GM15510 (cell line): Measurements from ENCODE around the gene RIN2.

Experiments
- POLR2A ChIP-seq: IDR thresholded peaks from 3 replicates; pipeline ENCODE4 v1.6.1; 2011; ENCODE audit warnings: borderline replicate concordance; ENCODE audit not compliant: insufficient read length; ENCODE audit errors: extremely low read depth

The RIN2 gene

GRCh38 chr20:19769507-19769906, 11.4 kb downstream of the RIN2 start:
- TF ChIP-seq POLR2A: no peak

- TF ChIP-seq POLR2A: no peak
Observed at GRCh38 chr20:19770375-19770774, 12.3 kb downstream of the RIN2 start.

DNA sequence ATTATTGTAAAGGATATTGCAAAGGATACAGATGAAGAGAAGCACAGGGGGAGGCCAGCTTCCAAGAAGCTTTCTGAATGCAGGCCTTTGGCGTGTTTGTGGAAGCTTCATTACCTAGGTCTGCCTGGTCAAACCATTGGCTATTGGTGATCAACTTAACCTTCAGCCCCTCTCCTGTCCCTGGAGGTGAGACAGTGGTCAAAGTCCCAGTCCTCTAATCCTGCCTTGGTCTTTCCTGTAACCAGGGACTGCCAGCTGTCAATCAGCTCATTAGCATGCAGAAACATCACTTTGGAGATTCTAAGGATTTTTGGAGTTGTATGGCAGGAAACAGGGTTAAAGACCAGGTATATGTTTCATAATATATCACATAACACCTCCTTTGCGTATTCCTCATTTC, 13.0 kb downstream of the RIN2 start:
- TF ChIP-seq POLR2A: no peak

DNA sequence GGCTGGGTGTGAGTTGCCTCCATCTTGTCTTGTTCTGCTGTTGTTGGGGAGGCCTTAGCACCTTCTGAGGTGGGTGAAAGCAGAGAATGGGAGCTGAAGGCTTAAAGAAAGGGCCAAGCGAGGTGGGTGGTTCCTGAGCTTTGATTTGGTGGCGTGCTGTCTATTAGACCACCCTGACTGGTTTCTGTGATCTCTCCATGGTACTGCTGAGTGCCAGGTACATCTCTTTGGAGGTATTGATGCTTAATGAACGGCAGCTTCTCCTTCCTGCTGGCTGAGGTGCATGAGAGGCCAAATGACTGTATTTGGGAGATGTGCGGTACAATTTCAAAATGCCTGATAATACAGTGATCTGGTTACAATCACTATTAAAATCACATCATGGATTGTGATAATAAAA, 15.4 kb downstream of the RIN2 start:
- no peak for TF ChIP-seq POLR2A

DNA sequence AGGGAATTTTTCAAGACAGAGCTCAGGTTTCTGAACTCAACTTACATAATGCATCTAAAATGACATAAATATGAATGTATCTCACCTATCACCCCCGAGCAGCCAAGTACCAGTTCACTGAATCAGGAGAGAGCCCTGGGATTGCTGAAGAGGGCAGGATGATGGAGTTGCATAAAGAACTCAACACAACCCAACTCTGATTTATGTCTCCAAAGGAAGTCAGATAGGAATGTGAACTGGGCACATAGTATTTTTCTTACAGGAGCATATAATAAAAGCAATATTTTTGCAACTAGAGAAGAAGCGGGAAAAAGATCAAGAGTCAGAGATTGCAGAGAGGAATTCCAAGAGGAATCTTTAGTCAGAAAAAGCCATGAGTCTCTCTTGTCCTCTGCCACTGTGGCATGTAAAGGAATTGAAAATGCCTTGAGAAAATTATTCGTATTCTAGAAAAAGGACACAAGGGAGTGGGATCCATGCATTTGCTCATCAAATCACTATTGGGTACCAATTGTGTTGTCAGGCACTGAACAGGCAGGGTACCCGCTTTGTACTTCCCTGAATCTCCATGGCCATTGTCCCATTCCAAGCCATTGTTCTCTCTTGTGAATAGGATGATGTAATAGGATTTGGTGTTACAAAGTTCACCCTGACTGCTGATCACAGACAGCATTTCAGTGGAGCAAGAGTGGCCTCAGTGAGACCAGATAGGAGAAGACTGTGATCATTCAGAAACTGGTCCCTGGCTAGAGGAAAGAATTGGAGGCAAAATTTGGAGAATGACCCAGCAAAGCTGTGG, 16.3 kb downstream of the RIN2 start:
- no peak for TF ChIP-seq POLR2A

DNA sequence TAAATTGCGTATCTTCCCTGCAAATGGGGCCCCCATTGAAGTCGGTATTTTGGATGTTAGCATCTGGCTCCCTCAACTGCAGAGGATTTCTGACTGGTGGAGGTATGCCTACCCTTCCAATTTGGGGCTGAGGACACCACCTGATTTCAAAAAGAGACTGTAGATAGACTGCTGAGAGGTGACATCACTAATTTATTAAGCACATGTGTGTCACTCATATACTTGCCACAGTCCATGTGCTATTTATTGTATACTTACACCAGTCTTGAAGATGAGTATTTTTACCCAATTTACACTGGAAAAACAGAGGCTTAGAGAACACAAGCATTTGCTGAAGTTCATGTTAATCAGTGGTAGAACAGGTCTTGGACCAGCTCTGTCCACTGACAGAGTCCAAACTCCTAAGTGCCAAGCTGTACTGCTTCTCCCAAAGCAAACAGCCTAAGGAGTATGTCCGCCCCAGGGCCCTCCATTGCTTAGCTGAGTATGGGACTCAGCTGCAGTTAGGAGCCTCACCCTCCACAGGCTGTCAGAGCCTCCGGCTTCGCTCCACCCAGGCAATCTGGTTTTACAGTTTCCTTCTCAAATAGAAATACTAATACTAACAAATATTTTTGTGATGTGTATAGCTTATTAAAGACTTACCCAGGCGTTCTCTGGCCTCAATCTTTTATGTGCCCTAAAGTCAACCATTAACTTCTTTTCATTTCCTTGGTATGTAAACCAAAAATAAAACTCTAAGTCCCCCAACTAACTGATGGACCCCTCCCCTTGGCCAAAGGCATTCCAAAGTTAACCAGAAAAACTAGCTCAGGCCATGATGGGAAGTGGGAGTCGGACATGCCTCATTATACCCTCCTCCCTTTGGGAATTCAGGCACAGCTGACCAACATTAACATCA, 17.5 kb downstream of the RIN2 start:
- no peak for TF ChIP-seq POLR2A

DNA sequence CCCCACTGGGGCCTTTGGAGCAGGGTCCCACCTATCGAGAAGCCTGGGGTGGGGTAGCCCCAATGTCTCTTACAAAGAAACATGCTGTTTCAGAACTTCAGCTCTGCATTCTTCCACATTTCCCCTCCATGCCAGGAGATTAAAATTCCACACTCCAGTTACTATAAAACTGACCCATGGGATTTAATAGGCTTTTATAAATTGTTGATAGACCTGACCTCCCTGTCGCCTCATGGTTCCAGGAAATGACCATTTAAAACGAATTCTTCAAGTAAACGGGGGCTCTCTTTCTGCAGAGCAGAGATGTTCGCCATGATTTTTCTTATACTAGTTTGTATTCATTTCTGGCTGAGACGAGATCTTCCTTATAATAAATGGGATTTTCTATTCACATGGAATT, 19.3 kb downstream of the RIN2 start:
- no peak for TF ChIP-seq POLR2A

- TF ChIP-seq POLR2A: no peak
Observed at GRCh38 chr20:19777981-19778380, 19.9 kb downstream of the RIN2 start.

- TF ChIP-seq POLR2A: no peak
Observed at GRCh38 chr20:19778404-19778803, 20.3 kb downstream of the RIN2 start.

- TF ChIP-seq POLR2A: no peak
Observed at GRCh38 chr20:19779634-19780033, 21.6 kb downstream of the RIN2 start.

- no peak for TF ChIP-seq POLR2A
Observed at GRCh38 chr20:19780261-19780660, 22.2 kb downstream of the RIN2 start.

GRCh38 chr20:19781235-19781634, 23.2 kb downstream of the RIN2 start:
- TF ChIP-seq POLR2A: no peak

DNA sequence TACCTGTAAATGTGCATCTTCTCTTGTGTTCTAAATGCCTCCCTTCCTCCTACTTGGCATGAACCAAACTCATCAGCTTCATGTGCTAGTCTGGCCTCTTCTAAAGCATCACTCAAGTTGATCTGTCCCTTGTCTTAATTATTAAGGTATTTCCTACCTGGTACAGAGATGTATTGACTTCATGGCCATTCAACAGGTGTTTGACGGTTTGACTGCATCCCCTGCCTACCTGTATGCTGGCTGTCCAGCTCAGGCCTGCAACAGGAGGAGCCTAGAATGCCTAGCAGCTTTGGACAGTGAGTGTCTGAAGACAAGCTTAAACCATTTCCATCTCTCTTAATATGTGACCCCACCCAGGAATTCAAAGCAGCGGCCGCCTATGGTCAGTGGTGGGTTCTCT, 24.6 kb downstream of the RIN2 start:
- no peak for TF ChIP-seq POLR2A

GRCh38 chr20:19783966-19784401, 25.9 kb downstream of the RIN2 start:
- TF ChIP-seq POLR2A: no peak

DNA sequence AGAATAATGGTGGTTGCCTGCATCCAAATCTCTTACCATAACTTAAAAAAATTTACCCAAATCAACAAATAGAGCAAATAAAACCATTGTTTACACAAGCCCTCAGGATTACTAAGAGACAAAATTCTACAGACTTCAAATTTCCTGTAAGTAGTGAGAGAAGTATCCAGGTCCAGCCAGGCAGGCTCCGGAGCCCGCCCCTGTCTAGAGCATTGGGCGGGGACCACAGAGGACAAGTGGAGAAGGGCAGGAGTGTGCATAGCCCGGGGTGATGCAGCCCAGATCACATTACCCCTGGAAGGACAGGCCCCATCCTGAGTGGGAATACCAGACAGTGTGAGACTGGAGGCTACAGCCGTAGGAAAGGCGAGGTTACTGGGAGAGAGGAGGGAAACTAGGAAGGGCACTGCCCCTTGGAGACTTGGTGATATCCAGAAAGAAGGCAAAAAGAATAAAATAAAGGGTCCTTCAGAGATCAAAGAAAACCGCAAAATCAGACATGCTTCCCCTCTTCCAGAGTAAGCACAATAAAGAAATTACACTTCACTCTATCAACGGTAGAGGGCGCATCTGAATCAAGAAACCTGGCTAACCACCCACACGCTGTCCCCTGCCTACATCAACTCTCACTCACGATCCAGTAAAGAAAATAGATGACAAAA, 26.6 kb downstream of the RIN2 start:
- no peak for TF ChIP-seq POLR2A
